Measurements from ENCODE around the gene EPB41. TPM values are rescaled to one million over a fixed set of nuclear protein-coding genes. Genes with fewer than 3 reads are reported as not detected.

The EPB41 gene
- total RNA-seq, 1 donor from 2014 or later: 9.7 TPM

GRCh38 chr1:29152046-29152805, 237.9 kb downstream of the EPB41 start:
- Mint-ChIP-seq H3K36me3 (ENCODE audit: unreplicated experiment) (peaks cover 65% of the 10 kb centered on the region), H3K27me3 (ENCODE audit: unreplicated experiment) (no peaks in the 10 kb centered on the region), H3K9me3 (ENCODE audit: unreplicated experiment) (no peaks in the 10 kb centered on the region), H3K27ac (ENCODE audit: unreplicated experiment) (peak overlapping the region; percentile 41), H3K4me1 (ENCODE audit: unreplicated experiment) (peaks cover 10% of the 10 kb centered on the region), H3K4me3 (ENCODE audit: unreplicated experiment) (no peak overlapping the region)
- no peak for DNase-seq (ENCODE audit: extremely low spot score, unreplicated experiment)
- no peak for TF ChIP-seq CTCF (IDR thresholded peaks at IDR 0.05)

GRCh38 chr1:29156543-29157268, 242.3 kb downstream of the EPB41 start:
- H3K4me1 Mint-ChIP-seq (ENCODE audit: unreplicated experiment): peaks cover 19% of the 10 kb centered on the region
- no peak overlapping the region for H3K4me3 Mint-ChIP-seq (ENCODE audit: unreplicated experiment)

GRCh38 chr1:29157269-29157601, 242.9 kb downstream of the EPB41 start:
- Mint-ChIP-seq H3K27me3 (ENCODE audit: unreplicated experiment) (no peaks in the 10 kb centered on the region), H3K27ac (ENCODE audit: unreplicated experiment) (peak overlapping the region; percentile 85), H3K4me1 (ENCODE audit: unreplicated experiment) (peaks cover 19% of the 10 kb centered on the region), H3K9me3 (ENCODE audit: unreplicated experiment) (no peaks in the 10 kb centered on the region), H3K36me3 (ENCODE audit: unreplicated experiment) (peaks cover 29% of the 10 kb centered on the region), H3K4me3 (ENCODE audit: unreplicated experiment) (no peak overlapping the region)
- TF ChIP-seq CTCF (IDR thresholded peaks at IDR 0.05): no peak
- DNase-seq (ENCODE audit: extremely low spot score, unreplicated experiment): no peak

More at GRCh38 chr1:29156543-29157268, 242.3 kb downstream of the EPB41 start:
- Mint-ChIP-seq H3K27ac (ENCODE audit: unreplicated experiment) (peak overlapping the region; percentile 85), H3K9me3 (ENCODE audit: unreplicated experiment) (no peaks in the 10 kb centered on the region), H3K27me3 (ENCODE audit: unreplicated experiment) (no peaks in the 10 kb centered on the region), H3K36me3 (ENCODE audit: unreplicated experiment) (peaks cover 34% of the 10 kb centered on the region)
- no peak for DNase-seq (ENCODE audit: extremely low spot score, unreplicated experiment)
- no peak for TF ChIP-seq CTCF (IDR thresholded peaks at IDR 0.05)

- Mint-ChIP-seq H3K36me3 (ENCODE audit: unreplicated experiment) (peaks cover 25% of the 10 kb centered on the region), H3K27ac (ENCODE audit: unreplicated experiment) (no peak overlapping the region), H3K9me3 (ENCODE audit: unreplicated experiment) (no peaks in the 10 kb centered on the region), H3K4me3 (ENCODE audit: unreplicated experiment) (no peak overlapping the region), H3K27me3 (ENCODE audit: unreplicated experiment) (no peaks in the 10 kb centered on the region), H3K4me1 (ENCODE audit: unreplicated experiment) (peaks cover 23% of the 10 kb centered on the region)
- no peak for TF ChIP-seq CTCF (IDR thresholded peaks at IDR 0.05)
- DNase-seq (ENCODE audit: extremely low spot score, unreplicated experiment): no peak
These were observed 245.4 kb downstream of the EPB41 start for GRCh38 chr1:29159773-29160172.

GRCh38 chr1:29162025-29162424, 247.7 kb downstream of the EPB41 start:
- Mint-ChIP-seq H3K4me1 (ENCODE audit: unreplicated experiment) (peaks cover 15% of the 10 kb centered on the region), H3K4me3 (ENCODE audit: unreplicated experiment) (no peak overlapping the region), H3K36me3 (ENCODE audit: unreplicated experiment) (peaks cover 29% of the 10 kb centered on the region), H3K27ac (ENCODE audit: unreplicated experiment) (no peak overlapping the region), H3K27me3 (ENCODE audit: unreplicated experiment) (no peaks in the 10 kb centered on the region), H3K9me3 (ENCODE audit: unreplicated experiment) (no peaks in the 10 kb centered on the region)
- no peak for TF ChIP-seq CTCF (IDR thresholded peaks at IDR 0.05)
- no peak for DNase-seq (ENCODE audit: extremely low spot score, unreplicated experiment)

All from osteocyte (in vitro differentiated cells).